ENCODE measurements around the gene SEMA3A.
"Not testable (repeated sequence)": the region's sequence is repeated elsewhere in the genome, so short reads cannot be mapped to it uniquely, and the experiment has no call there.

SEMA3A gene

GRCh38 chr7:84108119-84108518 lies 86.5 kb downstream of the SEMA3A start:
- DNase-seq, result no peak

DNA sequence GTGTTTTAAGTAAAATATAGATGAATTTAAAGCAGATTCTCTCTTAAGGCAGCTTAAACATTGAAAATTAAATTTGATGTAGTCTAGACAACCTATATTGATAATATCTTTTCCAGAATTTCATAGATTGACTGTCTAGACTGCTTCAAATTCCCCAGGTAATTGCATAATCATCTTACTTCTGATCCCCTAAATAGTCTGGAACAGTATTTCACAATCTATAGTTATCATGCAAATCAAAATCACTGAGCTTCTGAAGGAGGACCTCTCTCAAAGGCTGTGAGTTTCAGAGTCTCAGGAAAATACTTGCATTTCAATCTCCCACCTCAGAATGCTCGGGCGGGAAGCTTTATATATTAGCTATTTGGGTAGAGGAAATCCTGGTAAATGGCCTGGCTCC lies 87.3 kb downstream of the SEMA3A start:
- DNase-seq, result no peak

DNA sequence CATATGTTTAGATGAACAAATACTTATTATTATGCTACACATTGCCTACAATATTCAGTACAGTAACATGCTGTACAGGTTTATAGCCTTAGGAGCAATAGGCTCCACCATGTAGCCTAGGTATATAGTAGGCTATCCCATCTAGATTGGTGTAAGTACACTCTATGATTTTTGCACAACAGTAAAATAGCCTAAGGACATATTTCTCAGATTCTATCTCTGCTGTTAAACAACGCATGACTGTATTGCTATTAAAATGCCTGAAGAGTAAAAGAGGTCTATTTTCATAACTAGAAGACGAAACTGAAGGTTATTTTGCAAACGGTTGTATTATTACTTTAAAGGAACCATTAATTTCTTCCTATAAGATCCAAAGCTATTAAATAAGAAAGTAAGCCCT lies 88.3 kb downstream of the SEMA3A start:
- DNase-seq, result no peak

DNA sequence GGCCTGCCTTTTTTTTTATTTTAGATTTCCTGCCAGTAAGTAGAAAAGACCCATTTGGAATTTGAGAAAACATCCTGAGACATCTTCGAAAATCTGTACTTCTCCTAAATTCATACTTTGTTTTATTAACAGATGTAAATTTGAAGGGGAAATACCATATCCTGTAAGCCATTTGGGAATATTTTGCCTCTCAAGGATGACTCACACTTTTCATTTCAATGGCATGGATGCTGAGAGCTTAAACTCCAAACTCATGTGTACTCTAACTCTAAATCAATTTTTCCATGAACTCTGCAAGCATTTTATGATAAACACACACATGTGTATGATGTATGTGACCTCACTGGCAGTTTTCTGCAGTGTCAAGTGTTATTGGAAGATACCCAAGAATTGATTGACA lies 89.0 kb downstream of the SEMA3A start:
- DNase-seq, result no peak

DNA sequence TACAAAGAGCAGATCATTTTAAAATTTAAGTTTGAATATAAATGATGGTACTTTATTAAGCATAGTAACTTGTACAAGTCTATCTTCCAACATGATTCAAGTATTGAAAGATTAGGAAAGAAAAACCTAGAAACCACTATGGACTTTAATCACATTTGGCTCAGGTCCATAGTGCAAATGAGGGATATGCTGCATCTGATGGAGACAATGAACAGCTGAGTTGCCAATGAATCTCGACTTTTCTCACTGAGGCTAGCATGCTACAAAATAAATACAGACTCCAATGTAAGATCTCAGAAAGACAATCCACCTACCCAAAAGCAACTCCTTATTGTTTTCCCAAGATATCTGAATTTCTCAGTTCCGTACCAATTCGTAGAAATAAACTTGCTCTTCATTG lies 89.8 kb downstream of the SEMA3A start:
- no peak for DNase-seq

GRCh38 chr7:84102213-84102612 lies 92.4 kb downstream of the SEMA3A start:
- no peak for DNase-seq

GRCh38 chr7:84100866-84101265 lies 93.7 kb downstream of the SEMA3A start:
- no peak for DNase-seq

GRCh38 chr7:84095971-84096370 lies 98.6 kb downstream of the SEMA3A start:
- DNase-seq, result no peak

GRCh38 chr7:84092207-84092606 lies 102.4 kb downstream of the SEMA3A start:
- DNase-seq, result no peak

- no peak for DNase-seq
Measured at GRCh38 chr7:84091318-84091717, 103.3 kb downstream of the SEMA3A start.

- DNase-seq, result no peak
Measured at GRCh38 chr7:84088802-84089201, 105.8 kb downstream of the SEMA3A start.

GRCh38 chr7:84085998-84086397 lies 108.6 kb downstream of the SEMA3A start:
- DNase-seq, result no peak

DNA sequence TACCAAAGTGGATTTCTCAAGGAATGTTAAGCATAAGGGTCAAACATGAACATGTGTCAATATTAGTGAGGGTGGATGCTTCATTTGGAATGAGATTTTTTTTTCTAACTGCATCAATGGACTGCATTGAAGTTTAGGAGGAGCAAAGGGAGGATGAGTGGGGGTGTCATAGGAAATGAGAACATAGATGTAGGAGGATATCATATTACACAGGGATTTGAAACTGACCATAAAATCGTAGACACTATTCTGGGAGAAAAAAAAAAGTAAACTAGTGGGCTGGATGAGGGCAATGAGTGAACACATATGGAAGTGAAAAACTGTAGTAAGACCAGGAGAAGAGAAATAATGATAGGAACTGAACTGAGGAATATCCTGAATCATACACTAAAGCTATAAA lies 109.4 kb downstream of the SEMA3A start:
- DNase-seq, result no peak

DNA sequence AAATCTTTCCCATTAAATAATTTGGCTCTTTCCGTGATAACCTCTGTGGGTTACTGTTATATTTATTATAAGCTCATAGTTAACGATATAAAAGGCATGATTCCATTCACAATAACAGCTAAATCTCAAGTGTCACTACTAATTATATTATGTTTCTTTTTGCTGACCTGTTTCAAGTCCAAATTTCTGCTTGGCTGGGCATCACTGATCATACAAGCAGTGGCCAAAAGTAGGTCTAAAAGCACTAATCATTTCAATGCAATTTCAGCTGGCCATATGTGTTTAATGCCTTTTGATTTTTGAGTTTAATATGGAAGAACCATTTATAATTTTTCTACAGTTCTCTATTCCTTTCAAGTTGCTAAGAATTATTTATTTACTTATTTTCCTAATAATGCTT lies 110.7 kb downstream of the SEMA3A start:
- no peak for DNase-seq

- DNase-seq, result no peak
Measured at GRCh38 chr7:84081973-84082522, 112.5 kb downstream of the SEMA3A start.

DNA sequence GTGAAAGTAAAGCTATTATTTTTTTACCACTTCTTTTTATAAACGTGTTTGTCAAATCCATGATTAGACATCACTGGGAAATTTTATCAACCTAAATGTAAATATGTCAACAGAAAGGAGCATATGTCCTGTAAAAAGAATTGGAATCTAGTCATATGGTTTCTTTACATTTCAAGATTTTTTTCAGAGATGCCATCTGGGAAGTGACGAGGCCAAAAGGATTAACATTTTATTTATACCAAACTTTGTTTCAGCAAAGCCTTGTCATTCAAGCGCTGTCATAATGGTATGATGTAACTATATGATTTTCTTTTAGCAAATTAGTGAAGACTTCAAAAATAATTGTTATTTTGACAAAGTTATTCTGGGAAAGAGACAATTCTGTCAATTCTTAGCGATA lies 117.3 kb downstream of the SEMA3A start:
- no peak for DNase-seq

DNA sequence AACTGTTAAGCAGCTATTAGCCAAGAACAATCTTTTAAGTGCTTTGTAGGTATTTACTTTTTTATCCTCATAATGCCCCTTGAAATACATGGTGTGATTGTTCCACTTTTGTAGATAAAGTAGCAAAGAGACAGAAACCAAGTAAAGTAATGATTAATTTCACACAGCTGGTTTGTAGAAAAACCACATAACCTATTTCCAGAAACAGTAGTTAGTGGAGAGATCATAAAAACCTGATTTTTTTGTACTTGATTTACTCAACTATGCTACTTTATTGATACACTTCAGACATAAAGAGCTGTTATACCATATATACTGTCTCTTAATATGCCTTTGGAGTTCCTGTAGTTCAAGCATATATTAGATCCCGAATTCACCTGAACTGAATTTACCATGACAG lies 118.4 kb downstream of the SEMA3A start:
- no peak for DNase-seq

DNA sequence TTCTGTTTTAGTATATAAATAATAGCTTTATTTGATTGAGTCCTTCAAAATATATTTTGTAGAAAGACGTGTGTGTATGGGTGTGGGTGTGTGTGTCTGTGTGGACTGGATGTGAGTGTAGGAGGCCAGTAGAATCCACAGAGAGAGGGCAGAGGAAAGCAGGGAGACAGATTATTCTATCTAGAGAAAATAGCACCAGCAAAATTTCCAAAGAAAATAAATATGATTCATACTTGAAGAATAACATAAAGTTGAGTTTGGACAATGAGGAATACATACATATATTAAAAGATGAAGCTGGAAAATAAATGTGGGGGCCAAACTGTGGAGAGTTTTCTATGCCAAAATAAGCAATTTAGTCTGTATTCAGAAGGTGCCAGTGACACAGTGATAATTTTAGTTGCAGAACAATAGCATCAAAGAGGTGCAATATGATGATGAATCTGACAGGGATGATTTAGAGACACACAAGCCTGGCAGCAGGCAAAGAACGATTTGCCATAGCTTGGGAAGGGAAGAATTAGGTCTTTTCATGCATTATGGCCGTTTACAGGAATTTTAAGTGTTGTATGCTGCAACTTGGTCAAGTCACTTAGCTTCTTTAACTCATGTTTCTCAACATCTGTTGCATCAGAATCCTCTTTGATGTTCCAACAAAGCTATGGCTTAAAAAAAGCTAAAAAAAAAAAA lies 121.3 kb downstream of the SEMA3A start:
- no peak for DNase-seq

DNA sequence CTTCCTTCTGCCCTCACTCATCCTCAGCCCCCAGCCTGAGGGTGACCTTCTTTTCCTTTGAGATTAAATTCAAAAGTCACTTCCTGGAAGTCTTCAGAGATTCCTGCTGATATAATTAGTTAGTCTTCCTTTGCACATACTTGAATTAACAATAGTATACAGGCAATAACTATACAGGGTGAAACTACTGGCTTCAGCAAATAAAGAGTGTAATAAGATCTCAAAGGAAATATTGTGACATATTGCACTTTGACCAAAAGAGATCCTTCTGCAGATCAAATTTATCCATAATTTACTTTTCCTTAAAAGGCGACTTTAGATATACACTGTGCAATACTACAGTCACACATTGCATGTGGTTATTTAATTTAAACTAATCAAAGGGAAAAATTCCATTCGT lies 123.8 kb downstream of the SEMA3A start:
- no peak for DNase-seq

DNA sequence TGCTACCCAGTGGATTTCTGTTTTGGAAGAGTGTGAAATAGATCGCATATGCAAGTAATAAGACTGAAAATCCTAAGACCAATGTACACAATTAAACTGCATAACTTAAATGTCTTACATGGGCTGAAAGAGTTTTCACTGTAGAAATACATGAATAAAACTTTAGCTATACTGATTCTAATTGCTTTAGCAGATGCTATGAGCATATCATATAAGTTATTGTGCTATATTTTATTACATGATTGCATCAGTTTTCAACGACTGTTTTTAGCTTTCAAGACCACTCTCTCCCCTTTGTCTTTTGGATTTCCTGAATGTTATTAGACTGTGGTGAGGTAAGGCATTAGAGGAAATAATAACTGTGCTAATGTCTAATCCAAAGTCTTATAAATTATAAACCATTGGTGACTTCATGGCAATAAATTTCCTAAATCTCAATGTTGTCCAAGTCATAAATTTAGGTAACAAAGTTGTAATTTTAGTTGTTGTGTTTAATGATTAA lies 124.5 kb downstream of the SEMA3A start:
- DNase-seq, result no peak

GRCh38 chr7:84069033-84069432 lies 125.6 kb downstream of the SEMA3A start:
- DNase-seq, result no peak

DNA sequence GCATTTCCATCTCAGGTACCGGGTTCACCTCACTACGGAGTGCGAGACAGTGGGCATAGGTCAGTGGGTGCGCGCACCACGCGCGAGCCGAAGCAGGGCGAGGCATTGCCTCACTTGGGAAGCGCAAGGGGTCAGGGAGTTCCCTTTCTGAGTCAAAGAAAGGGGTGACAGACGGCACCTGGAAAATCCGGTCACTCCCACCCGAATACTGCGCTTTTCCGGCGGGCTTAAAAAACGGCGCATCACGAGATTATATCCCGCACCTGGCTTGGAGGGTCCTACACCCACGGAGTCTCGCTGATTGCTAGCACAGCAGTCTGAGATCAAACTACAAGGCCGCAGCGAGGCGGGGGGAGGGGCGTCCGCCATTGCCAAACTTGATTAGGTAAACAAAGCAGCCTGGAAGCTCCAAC lies 132.1 kb downstream of the SEMA3A start:
- not testable (repeated sequence) for DNase-seq

GRCh38 chr7:84060760-84061261 lies 133.8 kb downstream of the SEMA3A start:
- DNase-seq, result no peak

DNA sequence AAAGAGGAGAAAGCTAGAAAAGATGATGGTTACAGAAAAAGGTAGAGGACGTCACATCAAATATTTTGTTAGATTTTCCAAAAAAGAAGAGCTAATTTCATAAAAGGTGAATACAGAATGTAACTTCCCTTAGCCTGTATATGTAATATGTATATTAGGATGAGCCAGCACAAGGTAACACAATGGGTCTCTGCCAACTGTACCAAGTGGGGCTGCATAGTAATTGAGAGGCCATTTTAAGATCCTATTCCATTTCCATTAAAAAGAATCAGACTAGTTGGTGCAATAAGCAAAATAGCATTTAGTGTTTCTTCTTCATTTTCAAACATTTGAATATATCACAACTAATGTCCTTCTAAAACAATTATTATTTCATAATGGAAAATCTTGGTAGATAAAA lies 134.6 kb downstream of the SEMA3A start:
- no peak for DNase-seq
